Measurements from ENCODE around the gene PLA2G4C. TPM values are rescaled to one million over a fixed set of nuclear protein-coding genes. Genes with fewer than 3 reads are reported as not detected.
"Not testable (repeated sequence)": the region's sequence is repeated elsewhere in the genome, so short reads cannot be mapped to it uniquely, and the experiment has no call there.

Gene PLA2G4C
- total and polyA plus RNA-seq, 2 donors from 2014 or later: 11.0 to 16.5 TPM

- DNase-seq (no peak), FAIRE-seq (no peak)
- TF ChIP-seq, protein P1, sequence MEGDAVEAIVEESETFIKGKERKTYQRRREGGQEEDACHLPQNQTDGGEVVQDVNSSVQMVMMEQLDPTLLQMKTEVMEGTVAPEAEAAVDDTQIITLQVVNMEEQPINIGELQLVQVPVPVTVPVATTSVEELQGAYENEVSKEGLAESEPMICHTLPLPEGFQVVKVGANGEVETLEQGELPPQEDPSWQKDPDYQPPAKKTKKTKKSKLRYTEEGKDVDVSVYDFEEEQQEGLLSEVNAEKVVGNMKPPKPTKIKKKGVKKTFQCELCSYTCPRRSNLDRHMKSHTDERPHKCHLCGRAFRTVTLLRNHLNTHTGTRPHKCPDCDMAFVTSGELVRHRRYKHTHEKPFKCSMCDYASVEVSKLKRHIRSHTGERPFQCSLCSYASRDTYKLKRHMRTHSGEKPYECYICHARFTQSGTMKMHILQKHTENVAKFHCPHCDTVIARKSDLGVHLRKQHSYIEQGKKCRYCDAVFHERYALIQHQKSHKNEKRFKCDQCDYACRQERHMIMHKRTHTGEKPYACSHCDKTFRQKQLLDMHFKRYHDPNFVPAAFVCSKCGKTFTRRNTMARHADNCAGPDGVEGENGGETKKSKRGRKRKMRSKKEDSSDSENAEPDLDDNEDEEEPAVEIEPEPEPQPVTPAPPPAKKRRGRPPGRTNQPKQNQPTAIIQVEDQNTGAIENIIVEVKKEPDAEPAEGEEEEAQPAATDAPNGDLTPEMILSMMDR (IDR thresholded peaks at IDR 0.05; ENCODE audit: borderline replicate concordance, extremely low read depth, insufficient read depth): no peak
- intact Hi-C loops (cut with DNase I): no loop called here
- H3K27me3 ChIP-seq (ENCODE audit: control insufficient read depth, insufficient read depth, low read length): no peaks in the 10 kb centered on the region
- no peak overlapping the region for H3K27ac ChIP-seq (ENCODE audit: low read depth in 2 of 2, low read length in 2 of 2)
- no peak overlapping the region for H3K4me3 ChIP-seq (ENCODE audit: low read length in 3 of 3)
- no peak overlapping the region for H3K9ac ChIP-seq (ENCODE audit: low read length in 3 of 3)
- peaks cover 0 to 3% (median 0%) of the 10 kb centered on the region in 3 donors for H3K9me3 ChIP-seq (ENCODE audit: control insufficient read depth in 2 of 3, insufficient read depth in 1 of 3, low read length in 3 of 3)
- peaks cover 0 to 2% (median 0%) of the 10 kb centered on the region in 3 donors for H3K36me3 ChIP-seq (ENCODE audit: control insufficient read depth in 2 of 3, insufficient read depth in 3 of 3, low read length in 3 of 3)
- no peaks in the 10 kb centered on the region for H3K4me1 ChIP-seq (ENCODE audit: control insufficient read depth in 2 of 3, insufficient read depth in 2 of 3, low read depth in 1 of 3, low read length in 3 of 3)
These were observed 16.3 kb downstream of the PLA2G4C start for GRCh38 chr19:48094129-48094854.

GRCh38 chr19:48091111-48091718, 19.4 kb downstream of the PLA2G4C start:
- H3K4me3 ChIP-seq (ENCODE audit: low read length in 3 of 3); H3K27ac ChIP-seq (ENCODE audit: low read depth in 2 of 2, low read length in 2 of 2); H3K4me1 ChIP-seq (ENCODE audit: control insufficient read depth in 2 of 3, insufficient read depth in 2 of 3, low read depth in 1 of 3, low read length in 3 of 3); intact Hi-C loops (cut with DNase I); H3K9ac ChIP-seq (ENCODE audit: low read length in 3 of 3); FAIRE-seq; H3K36me3 ChIP-seq (ENCODE audit: control insufficient read depth in 2 of 3, insufficient read depth in 3 of 3, low read length in 3 of 3); DNase-seq; H3K9me3 ChIP-seq (ENCODE audit: control insufficient read depth in 2 of 3, insufficient read depth in 1 of 3, low read length in 3 of 3); H3K27me3 ChIP-seq (ENCODE audit: control insufficient read depth, insufficient read depth, low read length): not testable (repeated sequence)

GRCh38 chr19:48090281-48090802, 20.3 kb downstream of the PLA2G4C start:
- peaks cover 0 to 6% (median 0%) of the 10 kb centered on the region in 3 donors for H3K9me3 ChIP-seq (ENCODE audit: control insufficient read depth in 2 of 3, insufficient read depth in 1 of 3, low read length in 3 of 3)
- no peak for FAIRE-seq

GRCh38 chr19:48088991-48089390, 21.6 kb downstream of the PLA2G4C start:
- H3K27me3 ChIP-seq (ENCODE audit: control insufficient read depth, insufficient read depth, low read length); intact Hi-C loops (cut with DNase I); H3K4me1 ChIP-seq (ENCODE audit: control insufficient read depth in 2 of 3, insufficient read depth in 2 of 3, low read depth in 1 of 3, low read length in 3 of 3); H3K27ac ChIP-seq (ENCODE audit: low read depth in 2 of 2, low read length in 2 of 2); H3K36me3 ChIP-seq (ENCODE audit: control insufficient read depth in 2 of 3, insufficient read depth in 3 of 3, low read length in 3 of 3); H3K9me3 ChIP-seq (ENCODE audit: control insufficient read depth in 2 of 3, insufficient read depth in 1 of 3, low read length in 3 of 3); FAIRE-seq; H3K4me3 ChIP-seq (ENCODE audit: low read length in 3 of 3); DNase-seq; H3K9ac ChIP-seq (ENCODE audit: low read length in 3 of 3): not testable (repeated sequence)

More at GRCh38 chr19:48090281-48090802, 20.3 kb downstream of the PLA2G4C start:
- Histone ChIP-seq H3K4me1 (ENCODE audit: control insufficient read depth in 2 of 3, insufficient read depth in 2 of 3, low read depth in 1 of 3, low read length in 3 of 3) (no peaks in the 10 kb centered on the region), H3K27ac (ENCODE audit: low read depth in 2 of 2, low read length in 2 of 2) (no peak overlapping the region), H3K36me3 (ENCODE audit: control insufficient read depth in 2 of 3, insufficient read depth in 3 of 3, low read length in 3 of 3) (no peaks in the 10 kb centered on the region), H3K9ac (ENCODE audit: low read length in 3 of 3) (no peak overlapping the region), H3K4me3 (ENCODE audit: low read length in 3 of 3) (no peak overlapping the region), H3K27me3 (ENCODE audit: control insufficient read depth, insufficient read depth, low read length) (no peaks in the 10 kb centered on the region)
- intact Hi-C loops (cut with DNase I): no loop called here
- DNase-seq: no peak
- TF ChIP-seq, protein P1 (IDR thresholded peaks at IDR 0.05; ENCODE audit: borderline replicate concordance, extremely low read depth, insufficient read depth): no peak

All from kidney (tissue), 14 donors.